Measurements from ENCODE around the gene COL4A2.

GRCh38 chr13:110322126-110322827 is 15.2 kb downstream of the COL4A2 start:
- no peak for TF ChIP-seq EZH2 (IDR thresholded peaks at IDR 0.05; ENCODE audit: borderline replicate concordance, low read length)
- no peak for TF ChIP-seq CTCF (IDR thresholded peaks at IDR 0.05; ENCODE audit: low read length)
